Activated CD4-positive, alpha-beta memory T cell treated with anti-CD3 and anti-CD28 coated beads, Interleukin-2, amount 10 ng/mL, durations not matched to agents 7 days and 5 days (primary cell): ENCODE results near the gene CYB5D1. TPM values are rescaled to one million over a fixed set of nuclear protein-coding genes. Genes with fewer than 3 reads are reported as not detected.

ENCODE experiments used
- CTCF ChIA-PET: fragments of 350-600 bp; sonication (Branson Sonifier 250); formaldehyde crosslinking; loops from one replicate; lab custom pipeline; 2021; ENCODE audit warnings: antibody characterized with exemption, inconsistent platforms; lab: Charles Lee
- POLR2A ChIA-PET: fragments of 350-600 bp; sonication (Branson Sonifier 250); formaldehyde crosslinking; loops from one replicate; lab custom pipeline; 2021; ENCODE audit warnings: antibody characterized with exemption; lab: Charles Lee
- DNase-seq: peaks from one replicate; pipeline ENCODE4 v3.0.0-alpha.2; 2020
- H3K27ac Mint-ChIP-seq: one replicate; pipeline ENCODE4 v1.8.0; 2021; ENCODE audit warnings: mild to moderate bottlenecking, mixed read lengths
- H3K27me3 Mint-ChIP-seq: one replicate; pipeline ENCODE4 v1.8.0; 2021; ENCODE audit warnings: mixed read lengths
- H3K36me3 Mint-ChIP-seq: one replicate; pipeline ENCODE4 v1.8.0; 2021; ENCODE audit warnings: low read depth, mixed read lengths
- H3K4me1 Mint-ChIP-seq: one replicate; pipeline ENCODE4 v1.8.0; 2021; ENCODE audit warnings: mixed read lengths
- H3K4me3 Mint-ChIP-seq: one replicate; pipeline ENCODE4 v1.8.0; 2021; ENCODE audit warnings: mild to moderate bottlenecking, mixed read lengths
- H3K9me3 Mint-ChIP-seq: one replicate; pipeline ENCODE4 v1.8.0; 2021; ENCODE audit warnings: mixed read lengths
- total RNA-seq, 2 experiments: library from RNA; stranded (reverse); gene quantifications; one replicate each; pipeline ENCODE4 v1.2.3, GENCODE V29; 2021

Gene CYB5D1
- total RNA-seq, 2 experiments from 2014 or later = 5.3 to 7.5 TPM

- no peak for DNase-seq
- ChIA-PET POLR2A (interaction anchor here (1.2 to 4.0 kb wide), 2 partner anchors 13 to 105 kb away, joined by 3 to 30 read pairs; partner anchors contain the start of gene KDM6B), CTCF (interaction anchor here (0.6 to 2.7 kb wide), 2 partner anchors 15 to 132 kb away, joined by 3 to 34 read pairs; partner anchors contain the start of gene KDM6B)
- no peaks in the 10 kb centered on the region for H3K9me3 Mint-ChIP-seq
- H3K27me3 Mint-ChIP-seq = no peaks in the 10 kb centered on the region
- peaks cover 43% of the 10 kb centered on the region for H3K4me1 Mint-ChIP-seq
- H3K4me3 Mint-ChIP-seq = no peak overlapping the region
- H3K27ac Mint-ChIP-seq = no peak overlapping the region
- H3K36me3 Mint-ChIP-seq = peaks cover 2% of the 10 kb centered on the region
These were observed 8.6 kb upstream of the CYB5D1 start for GRCh38 chr17:7849130-7849750.

- Mint-ChIP-seq H3K36me3 (peaks cover 2% of the 10 kb centered on the region), H3K4me3 (no peak overlapping the region), H3K9me3 (no peaks in the 10 kb centered on the region), H3K4me1 (peaks cover 42% of the 10 kb centered on the region), H3K27ac (no peak overlapping the region), H3K27me3 (no peaks in the 10 kb centered on the region)
- POLR2A ChIA-PET = interaction anchor here (1.2 to 4.0 kb wide), 4 partner anchors 9 to 323 kb away, joined by 3 to 30 read pairs (median 5); partner anchors contain the start of gene KDM6B
- DNase-seq = no peak
- CTCF ChIA-PET = interaction anchor here (0.7 to 2.7 kb wide), 3 partner anchors 9 to 140 kb away, joined by 4 to 34 read pairs (median 14); partner anchors contain the start of gene KDM6B
These were observed 7.9 kb upstream of the CYB5D1 start for GRCh38 chr17:7849751-7850504.

GRCh38 chr17:7850701-7851437 is 6.9 kb upstream of the CYB5D1 start:
- POLR2A ChIA-PET = interaction anchor here (0.8 to 4.0 kb wide), 6 partner anchors 7 to 323 kb away, joined by 3 to 30 read pairs (median 4); partner anchors contain the start of gene KDM6B
- Mint-ChIP-seq H3K4me3 (peak overlapping the region; percentile 75), H3K27me3 (no peaks in the 10 kb centered on the region), H3K27ac (peak overlapping the region; percentile 47), H3K36me3 (peaks cover 5% of the 10 kb centered on the region), H3K4me1 (peaks cover 36% of the 10 kb centered on the region), H3K9me3 (no peaks in the 10 kb centered on the region)
- no peak for DNase-seq
- CTCF ChIA-PET = interaction anchor here (0.7 to 2.7 kb wide), 7 partner anchors 10 to 164 kb away, joined by 3 to 34 read pairs (median 7); partner anchors contain the start of genes KDM6B and TP53

GRCh38 chr17:7851438-7852261 is 6.2 kb upstream of the CYB5D1 start:
- H3K9me3 Mint-ChIP-seq = no peaks in the 10 kb centered on the region
- H3K36me3 Mint-ChIP-seq = peaks cover 6% of the 10 kb centered on the region
- H3K27ac Mint-ChIP-seq = peak overlapping the region; percentile 47
- H3K27me3 Mint-ChIP-seq = no peaks in the 10 kb centered on the region
- ChIA-PET POLR2A (interaction anchor here (0.8 to 4.0 kb wide), 6 partner anchors 8 to 322 kb away, joined by 3 to 30 read pairs (median 4); partner anchors contain the start of gene KDM6B), CTCF (interaction anchor here (1.0 to 2.7 kb wide), 6 partner anchors 10 to 164 kb away, joined by 3 to 34 read pairs (median 7); partner anchors contain the start of genes KDM6B and TP53)
- peaks cover 36% of the 10 kb centered on the region for H3K4me1 Mint-ChIP-seq
- H3K4me3 Mint-ChIP-seq = peak overlapping the region; percentile 75
- DNase-seq = peak; percentile 95

- CTCF ChIA-PET = interaction anchor here (1.6 to 2.7 kb wide), 2 partner anchors 18 to 27 kb away, joined by 7 to 34 read pairs; partner anchors contain the start of gene KDM6B
- peaks cover 34% of the 10 kb centered on the region for H3K4me1 Mint-ChIP-seq
- DNase-seq = peak; percentile 17
These were observed 5.5 kb upstream of the CYB5D1 start for GRCh38 chr17:7852262-7852670.

GRCh38 chr17:7852919-7853690 is 4.7 kb upstream of the CYB5D1 start:
- no peaks in the 10 kb centered on the region for H3K9me3 Mint-ChIP-seq
- peaks cover 34% of the 10 kb centered on the region for H3K4me1 Mint-ChIP-seq
- ChIA-PET POLR2A (interaction anchor here (1.3 kb wide), 1 partner anchor 20 kb away, joined by 5 read pairs; no protein-coding TSS in a partner anchor), CTCF (no interaction called here)
- no peaks in the 10 kb centered on the region for H3K27me3 Mint-ChIP-seq
- H3K36me3 Mint-ChIP-seq = peaks cover 6% of the 10 kb centered on the region
- peak; percentile 15 for DNase-seq
- no peak overlapping the region for H3K4me3 Mint-ChIP-seq
- H3K27ac Mint-ChIP-seq = no peak overlapping the region

More at GRCh38 chr17:7852262-7852670, 5.5 kb upstream of the CYB5D1 start:
- Mint-ChIP-seq H3K4me3 (no peak overlapping the region), H3K36me3 (peaks cover 6% of the 10 kb centered on the region), H3K27me3 (no peaks in the 10 kb centered on the region), H3K27ac (no peak overlapping the region), H3K9me3 (no peaks in the 10 kb centered on the region)
- POLR2A ChIA-PET = interaction anchor here (4.0 kb wide), 1 partner anchor 16 kb away, joined by 30 read pairs; the partner anchor contains the start of gene KDM6B

GRCh38 chr17:7853691-7854038 is 4.1 kb upstream of the CYB5D1 start:
- H3K4me3 Mint-ChIP-seq = no peak overlapping the region
- H3K36me3 Mint-ChIP-seq = peaks cover 6% of the 10 kb centered on the region
- CTCF ChIA-PET = no interaction called here
- POLR2A ChIA-PET = interaction anchor here (1.3 kb wide), 1 partner anchor 21 kb away, joined by 5 read pairs; no protein-coding TSS in a partner anchor
- peaks cover 33% of the 10 kb centered on the region for H3K4me1 Mint-ChIP-seq
- DNase-seq = no peak
- no peaks in the 10 kb centered on the region for H3K9me3 Mint-ChIP-seq
- H3K27ac Mint-ChIP-seq = no peak overlapping the region
- H3K27me3 Mint-ChIP-seq = no peaks in the 10 kb centered on the region

- H3K27me3 Mint-ChIP-seq = no peaks in the 10 kb centered on the region
- no peak overlapping the region for H3K27ac Mint-ChIP-seq
- ChIA-PET CTCF (no interaction called here), POLR2A (interaction anchor here (1.3 kb wide), 1 partner anchor 21 kb away, joined by 5 read pairs; no protein-coding TSS in a partner anchor)
- H3K4me1 Mint-ChIP-seq = peaks cover 33% of the 10 kb centered on the region
- no peaks in the 10 kb centered on the region for H3K9me3 Mint-ChIP-seq
- no peak overlapping the region for H3K4me3 Mint-ChIP-seq
- peak; percentile 16 for DNase-seq
- H3K36me3 Mint-ChIP-seq = peaks cover 6% of the 10 kb centered on the region
These were observed 3.6 kb upstream of the CYB5D1 start for GRCh38 chr17:7854078-7854777.

GRCh38 chr17:7854851-7855659 is 2.7 kb upstream of the CYB5D1 start, which contains the start of gene TMEM88:
TMEM88 (plus strand) TSS chr17:7855066; CDS start chr17:7855075, 9 bp downstream.
- POLR2A ChIA-PET = interaction anchor here (1.0 to 3.1 kb wide), 5 partner anchors 10 to 77 kb away, joined by 4 to 32 read pairs (median 24); partner anchors contain the start of genes CNTROB and KDM6B
- Mint-ChIP-seq H3K4me3 (no peak within 1 kb of the TSS), H3K4me1 (peaks cover 28% of the 10 kb centered on the region), H3K27ac (no peak within 1 kb of the TSS), H3K27me3 (no peaks in the 10 kb centered on the region), H3K36me3 (peaks cover 6% of the 10 kb centered on the region), H3K9me3 (no peaks in the 10 kb centered on the region)
- peak; percentile 16 for DNase-seq
- CTCF ChIA-PET = interaction anchor here (2.3 kb wide), 1 partner anchor 20 kb away, joined by 24 read pairs; the partner anchor contains the start of gene KDM6B

- H3K27me3 Mint-ChIP-seq = no peaks in the 10 kb centered on the region
- peaks cover 6% of the 10 kb centered on the region for H3K36me3 Mint-ChIP-seq
- no peak overlapping the region for H3K4me3 Mint-ChIP-seq
- ChIA-PET POLR2A (interaction anchor here (0.6 to 3.1 kb wide), 6 partner anchors 10 to 77 kb away, joined by 3 to 32 read pairs (median 18); partner anchors contain the start of genes CNTROB and KDM6B), CTCF (interaction anchor here (2.3 kb wide), 1 partner anchor 21 kb away, joined by 24 read pairs; the partner anchor contains the start of gene KDM6B)
- no peak overlapping the region for H3K27ac Mint-ChIP-seq
- H3K4me1 Mint-ChIP-seq = peaks cover 23% of the 10 kb centered on the region
- H3K9me3 Mint-ChIP-seq = no peaks in the 10 kb centered on the region
- DNase-seq = peak; percentile 16
These were observed 2.2 kb upstream of the CYB5D1 start for GRCh38 chr17:7855660-7856010.
